Measurements from ENCODE around the gene GRIK1. TPM values are rescaled to one million over a fixed set of nuclear protein-coding genes. Genes with fewer than 3 reads are reported as not detected.

Gene GRIK1
- polyA plus RNA-seq, 1 donor (not counting 4 experiments of a cell fraction or from before 2014, with no cell fraction given) = not detected

- FAIRE-seq (no peak), DNase-seq (ENCODE audit: low read depth, low spot score) (no peak)
- Histone ChIP-seq H3K4me3 (ENCODE audit: control insufficient read depth in 2 of 3, extremely low read depth in 1 of 3, insufficient read depth in 2 of 3, low read depth in 1 of 3, low read length in 3 of 3) (no peak overlapping the region), H3K9me1 (ENCODE audit: control insufficient read depth, extremely low read depth, insufficient read depth, low read length) (no peaks in the 10 kb centered on the region), H3K9me3 (ENCODE audit: control insufficient read depth, low read depth, low read length) (no peaks in the 10 kb centered on the region), H3K4me2 (ENCODE audit: control insufficient read depth, extremely low read depth, insufficient read depth, low read depth, low read length) (no peak overlapping the region), H3K27me3 (ENCODE audit: control insufficient read depth, extremely low read depth, insufficient read depth, low read length) (no peaks in the 10 kb centered on the region), H4K20me1 (ENCODE audit: control insufficient read depth, extremely low read depth, insufficient read depth, low read length) (no peaks in the 10 kb centered on the region), H3K79me2 (ENCODE audit: control insufficient read depth, insufficient read depth, low read length) (no peaks in the 10 kb centered on the region), H3K36me3 (ENCODE audit: control insufficient read depth in 2 of 2, extremely low read depth in 1 of 2, insufficient read depth in 2 of 2, low read length in 2 of 2) (no peaks in the 10 kb centered on the region), H3K4me1 (ENCODE audit: control insufficient read depth, extremely low read depth, insufficient read depth, low read length) (no peaks in the 10 kb centered on the region), H3K27ac (ENCODE audit: control insufficient read depth, insufficient read depth, low read length) (no peak overlapping the region), H3K9ac (ENCODE audit: control insufficient read depth, extremely low read depth, insufficient read depth, low read length) (no peak overlapping the region), H2AFZ (ENCODE audit: control insufficient read depth, low read length) (no peak overlapping the region)
- dilution Hi-C loops (cut with MboI; ENCODE audit: extremely low pct_ligation_motif_present, low sequenced_read_pairs) = no loop called here
- TF ChIP-seq CTCF (optimal IDR thresholded peaks at IDR 0.05 in 1 of 3, IDR thresholded peaks at IDR 0.05 in 1 of 3, conservative IDR thresholded peaks at IDR 0.05 in 1 of 3; ENCODE audit: extremely low read depth in 1 of 3, insufficient read depth in 2 of 3, low read length in 3 of 3) = no peak
- no peak for TF ChIP-seq EZH2 (IDR thresholded peaks at IDR 0.05; ENCODE audit: low read length)
Observed at GRCh38 chr21:29667651-29668050, 272.1 kb downstream of the GRIK1 start.

- Histone ChIP-seq H3K27me3 (ENCODE audit: control insufficient read depth, extremely low read depth, insufficient read depth, low read length) (no peaks in the 10 kb centered on the region), H2AFZ (ENCODE audit: control insufficient read depth, low read length) (no peak overlapping the region), H3K36me3 (ENCODE audit: control insufficient read depth in 2 of 2, extremely low read depth in 1 of 2, insufficient read depth in 2 of 2, low read length in 2 of 2) (no peaks in the 10 kb centered on the region), H3K9ac (ENCODE audit: control insufficient read depth, extremely low read depth, insufficient read depth, low read length) (no peak overlapping the region), H3K4me2 (ENCODE audit: control insufficient read depth, extremely low read depth, insufficient read depth, low read depth, low read length) (no peak overlapping the region), H3K9me3 (ENCODE audit: control insufficient read depth, low read depth, low read length) (no peaks in the 10 kb centered on the region), H3K4me1 (ENCODE audit: control insufficient read depth, extremely low read depth, insufficient read depth, low read length) (no peaks in the 10 kb centered on the region), H3K4me3 (ENCODE audit: control insufficient read depth in 2 of 3, extremely low read depth in 1 of 3, insufficient read depth in 2 of 3, low read depth in 1 of 3, low read length in 3 of 3) (no peak overlapping the region), H4K20me1 (ENCODE audit: control insufficient read depth, extremely low read depth, insufficient read depth, low read length) (no peaks in the 10 kb centered on the region), H3K79me2 (ENCODE audit: control insufficient read depth, insufficient read depth, low read length) (no peaks in the 10 kb centered on the region), H3K9me1 (ENCODE audit: control insufficient read depth, extremely low read depth, insufficient read depth, low read length) (no peaks in the 10 kb centered on the region), H3K27ac (ENCODE audit: control insufficient read depth, insufficient read depth, low read length) (no peak overlapping the region)
- no peak for DNase-seq (ENCODE audit: low read depth, low spot score)
- TF ChIP-seq EZH2 (IDR thresholded peaks at IDR 0.05; ENCODE audit: low read length) (no peak), CTCF (optimal IDR thresholded peaks at IDR 0.05 in 1 of 3, IDR thresholded peaks at IDR 0.05 in 1 of 3, conservative IDR thresholded peaks at IDR 0.05 in 1 of 3; ENCODE audit: extremely low read depth in 1 of 3, insufficient read depth in 2 of 3, low read length in 3 of 3) (no peak)
- no peak for FAIRE-seq
- dilution Hi-C loops (cut with MboI; ENCODE audit: extremely low pct_ligation_motif_present, low sequenced_read_pairs) = no loop called here
Observed at GRCh38 chr21:29664615-29665014, 275.2 kb downstream of the GRIK1 start.

All from keratinocyte (primary cell).